HCT116 (cell line): ENCODE results near the gene KIAA0232. TPM values are rescaled to one million over a fixed set of nuclear protein-coding genes. Genes with fewer than 3 reads are reported as not detected.

Source experiments
- ATAC-seq: fragments of 200-7000 bp; cut with Tn5 transposase; 2 replicates; pipeline ENCODE4 v1.9.1; 2020; ENCODE audit warnings: mild to moderate bottlenecking, moderate library complexity
- BruUV-seq: library from RNA; stranded (reverse); fragments of 400-500 nt; replicated peaks from 2 replicates; lab custom pipeline; 2021; lab: Mats Ljungman, UMichigan
- CTCF ChIA-PET: fragments of 300-600 bp; sonication (Branson Sonifier 250); formaldehyde crosslinking; loops from one replicate; lab custom pipeline; 2021; ENCODE audit warnings: antibody characterized with exemption; lab: Charles Lee
- POLR2A ChIA-PET: fragments of 300-600, 350-600 bp; sonication (Branson Sonifier 250); formaldehyde crosslinking; loops from one replicate; lab custom pipeline; 2021; ENCODE audit warnings: antibody characterized with exemption; lab: Charles Lee
- RAD21 ChIA-PET, 2 experiments: fragments of 300-600 bp; sonication (Branson Sonifier 250); formaldehyde crosslinking; loops; one replicate each; lab custom pipeline; 2023; ENCODE audit warnings: low total read pairs in 2 of 2; ENCODE audit not compliant: uncharacterized antibody in 2 of 2, unreplicated experiment in 2 of 2, low non-redundant PET in 1 of 2; lab: Charles Lee
- DNase-seq: peaks from one replicate; pipeline ENCODE4 v3.0.0-alpha.2; 2010; ENCODE audit warnings: low read depth, low spot score
- H2AFZ ChIP-seq: fragments of 200-600 bp; shearing (Covaris generic), sonication (generic); 2 replicates; pipeline ENCODE4 v1.6.1; 2017; ENCODE audit warnings: low read depth, mixed run types, mixed read lengths, antibody characterized with exemption, low read length; ENCODE audit not compliant: poor library complexity, severe bottlenecking
- H3K27ac ChIP-seq: 2 replicates; pipeline ENCODE4 v1.5.1; 2012; ENCODE audit warnings: low read depth, low read length
- H3K27me3 ChIP-seq: fragments of 200-600 bp; sonication (generic); 2 replicates; pipeline ENCODE4 v1.6.1; 2016; ENCODE audit warnings: mixed run types, low read length, mixed read lengths; ENCODE audit not compliant: insufficient read depth
- H3K36me3 ChIP-seq, 2 experiments: fragments of 200-500 bp in 1 of 2; fragments of 200-600 bp in 1 of 2; sonication (Bioruptor generic) in 1 of 2; sonication (generic) in 1 of 2; 2 replicates each; pipeline versions ENCODE4 v1.5.1 to v1.6.1; 2014 to 2016; ENCODE audit warnings: low read length in 2 of 2, inconsistent platforms in 1 of 2, mixed read lengths in 1 of 2, mixed run types in 1 of 2; ENCODE audit not compliant: insufficient read depth in 2 of 2, control insufficient read depth in 1 of 2
- H3K4me1 ChIP-seq, 2 experiments: fragments of 200-600 bp in 1 of 2; sonication (generic) in 1 of 2; 2 replicates each; pipeline versions ENCODE4 v1.5.1 to v1.6.1; 2012 to 2017; ENCODE audit warnings: low read length in 2 of 2, inconsistent platforms in 1 of 2, mild to moderate bottlenecking in 1 of 2, mixed read lengths in 1 of 2, mixed run types in 1 of 2, moderate library complexity in 1 of 2; ENCODE audit not compliant: insufficient read depth in 2 of 2, control insufficient read depth in 1 of 2
- H3K4me2 ChIP-seq: fragments of 200-600 bp; sonication (generic); 2 replicates; pipeline ENCODE4 v1.6.1; 2017; ENCODE audit warnings: mixed run types, low read length, mixed read lengths
- H3K4me3 ChIP-seq, 2 experiments: fragments of 200-600 bp in 1 of 2; sonication (generic) in 1 of 2; replicated peaks in 1 of 2; 2 replicates each; pipeline ENCODE4 v1.5.1; 2011 to 2016; ENCODE audit warnings: low read length in 2 of 2, control low read depth in 1 of 2, low read depth in 1 of 2, mild to moderate bottlenecking in 1 of 2, mixed read lengths in 1 of 2, mixed run types in 1 of 2
- H3K79me2 ChIP-seq: fragments of 200-600 bp; sonication (generic); 2 replicates; pipeline ENCODE4 v1.6.1; 2017; ENCODE audit warnings: mild to moderate bottlenecking, mixed run types, low read length, moderate library complexity, mixed read lengths; ENCODE audit not compliant: insufficient read depth
- H3K9ac ChIP-seq: fragments of 200-600 bp; sonication (generic); 2 replicates; pipeline ENCODE4 v1.6.1; 2016; ENCODE audit warnings: low read length, mixed read lengths
- H3K9me2 ChIP-seq: fragments of 200-600 bp; sonication (generic), shearing (Covaris generic); 2 replicates; pipeline ENCODE4 v1.6.1; 2017; ENCODE audit warnings: mixed run types, mild to moderate bottlenecking, moderate library complexity; ENCODE audit not compliant: insufficient read depth
- H3K9me3 ChIP-seq, 2 experiments: fragments of 200-500 bp in 1 of 2; fragments of 200-600 bp in 1 of 2; sonication (Bioruptor generic) in 1 of 2; sonication (generic) in 1 of 2; 2 replicates each; pipeline ENCODE4 v1.6.1; 2014 to 2017; ENCODE audit warnings: low read length in 2 of 2, mixed read lengths in 2 of 2, inconsistent platforms in 1 of 2, low read depth in 1 of 2, mild to moderate bottlenecking in 1 of 2, mixed run types in 1 of 2, moderate library complexity in 1 of 2; ENCODE audit not compliant: control insufficient read depth in 1 of 2, insufficient read depth in 1 of 2
- H4K20me1 ChIP-seq: fragments of 200-600 bp; sonication (generic), shearing (Covaris generic); 2 replicates; pipeline ENCODE4 v1.6.1; 2017; ENCODE audit warnings: mixed run types, mild to moderate bottlenecking, moderate library complexity; ENCODE audit not compliant: insufficient read depth
- CBX3 ChIP-seq: IDR thresholded peaks from 2 replicates; pipeline ENCODE4 v1.6.1; 2012; ENCODE audit warnings: low read depth
- EGR1 ChIP-seq: IDR thresholded peaks from 2 replicates; pipeline ENCODE4 v1.6.1; 2012; ENCODE audit warnings: low read depth
- FOSL1 ChIP-seq: IDR thresholded peaks from 2 replicates; pipeline ENCODE4 v1.6.1; 2012; ENCODE audit warnings: low read depth
- POLR2AphosphoS5 ChIP-seq: IDR thresholded peaks from 2 replicates; pipeline ENCODE4 v1.6.1; 2011; ENCODE audit warnings: mild to moderate bottlenecking, low read depth, low read length, moderate library complexity
- SP1 ChIP-seq: IDR thresholded peaks from 2 replicates; pipeline ENCODE4 v1.6.1; 2012; ENCODE audit warnings: low read depth
- ZFX ChIP-seq: fragments of 450-650 bp; IDR thresholded peaks from 2 replicates; pipeline ENCODE4 v1.6.1; 2017
- ZNF274 ChIP-seq: fragments of 200-500 bp; sonication (Bioruptor generic); IDR thresholded peaks from 2 replicates; pipeline ENCODE4 v1.6.1; 2014; ENCODE audit warnings: mild to moderate bottlenecking, low read depth, low read length, inconsistent platforms
- intact Hi-C: fragments of 100-400 bp; cut with micrococcal nuclease; formaldehyde crosslinking; loops from 2 replicates; pipeline ENCODE4 v1.10.0; 2022
- total RNA-seq: library from RNA; stranded (reverse); gene quantifications from one replicate; pipeline ENCODE4 v1.2.1, GENCODE V29; 2021; ENCODE audit not compliant: unreplicated experiment
- TF ChIP-seq, protein P1 (sequence below): IDR thresholded peaks from 2 replicates; pipeline ENCODE4 v1.6.1; 2012

The KIAA0232 gene
- total RNA-seq, 1 experiment from 2014 or later = 18.1 TPM

DNA sequence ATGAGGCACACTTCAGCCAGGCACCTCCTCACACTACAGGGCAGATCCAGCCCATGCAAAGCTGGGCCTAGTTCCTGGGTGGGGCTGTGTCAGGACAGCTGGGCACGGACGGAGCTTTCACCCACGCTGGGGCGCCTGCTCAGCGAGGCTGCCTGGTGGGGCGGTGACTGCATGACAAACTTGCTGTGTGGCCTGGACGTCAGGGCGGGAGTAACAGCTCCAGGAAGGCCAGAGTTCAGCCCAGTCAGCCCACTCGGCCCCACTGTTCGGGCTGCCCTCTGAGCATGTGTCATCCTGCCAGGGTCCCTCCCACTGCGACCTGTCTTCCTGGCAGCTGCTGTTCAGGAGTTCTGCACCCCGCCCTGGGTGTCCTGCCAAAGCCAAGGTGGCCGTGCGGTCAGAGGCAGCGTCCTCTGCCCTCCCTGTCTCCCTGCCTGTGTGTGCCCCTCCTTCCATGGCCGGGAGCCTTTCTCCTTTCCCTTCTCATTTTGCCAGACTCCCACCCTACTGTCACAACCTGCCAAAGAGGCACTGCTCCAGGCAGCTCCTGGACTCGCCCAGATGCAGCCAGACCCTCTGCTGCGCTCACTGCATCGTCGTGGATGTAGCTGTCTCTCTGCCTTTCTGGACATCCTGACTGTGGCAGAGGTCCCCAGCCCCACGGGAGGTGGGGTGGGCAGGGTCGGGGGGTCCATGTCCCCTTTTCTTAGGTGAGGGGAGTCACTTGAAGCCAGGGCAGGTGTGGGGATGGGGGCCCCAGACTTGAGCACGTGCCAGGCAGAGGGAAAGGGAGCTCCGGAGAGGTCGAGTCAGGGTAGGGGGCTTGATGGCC is 33.0 kb upstream of the KIAA0232 start:
- DNase-seq = peak; percentile 36
- H3K9me2 ChIP-seq = no peaks in the 10 kb centered on the region
- H3K27me3 ChIP-seq = no peaks in the 10 kb centered on the region
- H2AFZ ChIP-seq = peak overlapping the region; percentile 84
- RAD21 ChIA-PET = no interaction called here
- POLR2A ChIA-PET = no interaction called here
- CTCF ChIA-PET = no interaction called here
- H3K79me2 ChIP-seq = no peaks in the 10 kb centered on the region
- H3K9me3 ChIP-seq = no peaks in the 10 kb centered on the region
- H3K4me1 ChIP-seq = peaks cover 28 to 66% of the 10 kb centered on the region in 2 experiments
- intact Hi-C loops = no loop called here
- peak overlapping the region; percentile 78 for H3K4me2 ChIP-seq
- peak overlapping the region; percentile 21 for H3K9ac ChIP-seq
- peak; percentile 52 for TF ChIP-seq SP1
- no peak for TF ChIP-seq FOSL1
- TF ChIP-seq EGR1 = peak; percentile 37; the same call in 1 of the 2 replicates
- TF ChIP-seq ZFX = peak; percentile 24; the same call in 1 of the 2 replicates
- TF ChIP-seq, protein P1, sequence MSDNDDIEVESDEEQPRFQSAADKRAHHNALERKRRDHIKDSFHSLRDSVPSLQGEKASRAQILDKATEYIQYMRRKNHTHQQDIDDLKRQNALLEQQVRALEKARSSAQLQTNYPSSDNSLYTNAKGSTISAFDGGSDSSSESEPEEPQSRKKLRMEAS = peak; percentile 74
- 0 out of 2 replicates have a peak, but pooled peaks have one; percentile 16 for TF ChIP-seq CBX3
- no peak for TF ChIP-seq ZNF274
- peak; percentile 55 for TF ChIP-seq POLR2AphosphoS5
- BruUV-seq = no TSS peak
- peak overlapping the region; percentile 5; the same call in 1 of the 2 replicates for H3K27ac ChIP-seq
- H3K36me3 ChIP-seq = no peaks in the 10 kb centered on the region
- H3K4me3 ChIP-seq = peak overlapping the region in 1 of 2 experiments; percentile 37; a peak in 2 of 4 replicates
- no peaks in the 10 kb centered on the region for H4K20me1 ChIP-seq
- peak; percentile 89 for ATAC-seq
